Ishikawa (cell line): ENCODE data around the gene PAPSS1.
A peak's percentile ranks its signal among the peaks of the same experiment; 100 is the strongest.

Source experiments
- CEBPB ChIP-seq: IDR thresholded peaks from 2 replicates; pipeline ENCODE4 v1.6.1; 2012
- CREB1 ChIP-seq: IDR thresholded peaks from 2 replicates; pipeline ENCODE4 v1.6.1; 2012; ENCODE audit warnings: low read depth
- EGR1 ChIP-seq: IDR thresholded peaks from 2 replicates; pipeline ENCODE4 v1.6.1; 2012
- EP300 ChIP-seq: IDR thresholded peaks from 2 replicates; pipeline ENCODE4 v1.6.1; 2012; ENCODE audit warnings: borderline replicate concordance
- FOXM1 ChIP-seq: IDR thresholded peaks from 2 replicates; pipeline ENCODE4 v1.6.1; 2012; ENCODE audit warnings: low read depth, borderline replicate concordance
- MAX ChIP-seq: IDR thresholded peaks from 2 replicates; pipeline ENCODE4 v1.6.1; 2012
- NFIC ChIP-seq: IDR thresholded peaks from 2 replicates; pipeline ENCODE4 v1.6.1; 2012
- RAD21 ChIP-seq: IDR thresholded peaks from 2 replicates; pipeline ENCODE4 v1.6.1; 2012; ENCODE audit warnings: low read depth
- REST ChIP-seq: IDR thresholded peaks from 2 replicates; pipeline ENCODE4 v1.6.1; 2012; ENCODE audit warnings: low read depth, mild to moderate bottlenecking
- TAF1 ChIP-seq: IDR thresholded peaks from 2 replicates; pipeline ENCODE4 v1.6.1; 2012; ENCODE audit warnings: low read depth, mild to moderate bottlenecking
- TEAD4 ChIP-seq: IDR thresholded peaks from 2 replicates; pipeline ENCODE4 v1.6.1; 2012
- USF1 ChIP-seq: IDR thresholded peaks from 2 replicates; pipeline ENCODE4 v1.6.1; 2012
- ZBTB7A ChIP-seq: IDR thresholded peaks from 2 replicates; pipeline ENCODE4 v1.6.1; 2012; ENCODE audit warnings: low read depth

GRCh38 chr4:107734120-107734519, 14.1 kb upstream of the PAPSS1 start:
- TF ChIP-seq EGR1 (no peak), REST (no peak), TEAD4 (no peak), MAX (no peak), EP300 (no peak), USF1 (no peak), RAD21 (peak; percentile 21; the same call in 1 of the 2 replicates), TAF1 (no peak), ZBTB7A (no peak), NFIC (no peak), CEBPB (no peak), FOXM1 (no peak), CREB1 (no peak)
